Stimulated activated naive CD8-positive, alpha-beta T cell treated with anti-CD3 and anti-CD28 coated beads, Interleukin-15, Interleukin-2, amounts not matched to agents 100 ng/mL and 50 ng/mL, for 24 hours (primary cell): ENCODE measurements around the gene ACP7.
"Not testable (repeated sequence)": the region's sequence is repeated elsewhere in the genome, so short reads cannot be mapped to it uniquely, and the experiment has no call there.

Source experiments
- H3K27ac Mint-ChIP-seq: one replicate; pipeline ENCODE4 v1.8.0; 2021; ENCODE audit warnings: mild to moderate bottlenecking, mixed read lengths
- H3K27me3 Mint-ChIP-seq: one replicate; pipeline ENCODE4 v1.8.0; 2021; ENCODE audit warnings: mixed read lengths
- H3K36me3 Mint-ChIP-seq: one replicate; pipeline ENCODE4 v1.8.0; 2021; ENCODE audit warnings: low read depth, mixed read lengths
- H3K4me1 Mint-ChIP-seq: one replicate; pipeline ENCODE4 v1.8.0; 2021; ENCODE audit warnings: low read depth, mixed read lengths
- H3K4me3 Mint-ChIP-seq: one replicate; pipeline ENCODE4 v1.8.0; 2021; ENCODE audit warnings: mild to moderate bottlenecking, mixed read lengths
- H3K9me3 Mint-ChIP-seq: one replicate; pipeline ENCODE4 v1.8.0; 2021; ENCODE audit warnings: mixed read lengths

The ACP7 gene

GRCh38 chr19:39065928-39066327, 18.2 kb upstream of the ACP7 start:
- no peaks in the 10 kb centered on the region for H3K9me3 Mint-ChIP-seq
- H3K27ac Mint-ChIP-seq: no peak overlapping the region

DNA sequence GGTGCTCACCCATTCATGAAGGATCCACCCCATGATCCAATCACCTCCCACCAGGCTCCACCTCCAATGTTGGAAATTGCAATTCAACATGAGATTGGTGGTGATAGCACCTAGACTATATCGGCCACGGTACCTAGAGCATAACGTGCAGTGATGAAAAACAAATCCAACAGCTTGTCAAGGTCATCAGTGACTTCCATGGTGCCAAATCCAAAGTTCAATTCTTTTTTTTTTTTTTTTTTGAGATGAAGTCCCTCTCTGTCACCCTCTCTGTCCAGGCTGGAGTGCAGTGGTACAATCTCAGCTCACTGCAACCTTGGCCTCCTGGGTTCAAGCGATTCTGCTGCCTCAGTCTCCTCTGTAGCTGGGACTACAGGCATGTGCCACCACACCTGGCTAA, 17.1 kb upstream of the ACP7 start:
- H3K4me3 Mint-ChIP-seq: no peak overlapping the region
- no peaks in the 10 kb centered on the region for H3K9me3 Mint-ChIP-seq
- no peak overlapping the region for H3K27ac Mint-ChIP-seq
- H3K4me1 Mint-ChIP-seq: no peaks in the 10 kb centered on the region
- H3K27me3 Mint-ChIP-seq: no peaks in the 10 kb centered on the region
- no peaks in the 10 kb centered on the region for H3K36me3 Mint-ChIP-seq

More at GRCh38 chr19:39065928-39066327, 18.2 kb upstream of the ACP7 start:
- Mint-ChIP-seq H3K4me1 (peaks cover 3% of the 10 kb centered on the region), H3K4me3 (no peak overlapping the region), H3K27me3 (no peaks in the 10 kb centered on the region), H3K36me3 (no peaks in the 10 kb centered on the region)

- not testable (repeated sequence) for H3K36me3 Mint-ChIP-seq, H3K4me3 Mint-ChIP-seq, H3K27me3 Mint-ChIP-seq, H3K9me3 Mint-ChIP-seq, H3K27ac Mint-ChIP-seq, H3K4me1 Mint-ChIP-seq
These were observed 15.9 kb upstream of the ACP7 start for GRCh38 chr19:39068259-39068658.

- H3K27me3 Mint-ChIP-seq: no peaks in the 10 kb centered on the region
- peaks cover 20% of the 10 kb centered on the region for H3K4me1 Mint-ChIP-seq
- H3K9me3 Mint-ChIP-seq: no peaks in the 10 kb centered on the region
- H3K36me3 Mint-ChIP-seq: no peaks in the 10 kb centered on the region
- no peak overlapping the region for H3K27ac Mint-ChIP-seq
- H3K4me3 Mint-ChIP-seq: no peak overlapping the region
These were observed 13.3 kb upstream of the ACP7 start for GRCh38 chr19:39070888-39071287.

- no peak overlapping the region for H3K27ac Mint-ChIP-seq
- no peaks in the 10 kb centered on the region for H3K36me3 Mint-ChIP-seq
- H3K4me3 Mint-ChIP-seq: no peak overlapping the region
These were observed 9.9 kb upstream of the ACP7 start for GRCh38 chr19:39074205-39074692.

DNA sequence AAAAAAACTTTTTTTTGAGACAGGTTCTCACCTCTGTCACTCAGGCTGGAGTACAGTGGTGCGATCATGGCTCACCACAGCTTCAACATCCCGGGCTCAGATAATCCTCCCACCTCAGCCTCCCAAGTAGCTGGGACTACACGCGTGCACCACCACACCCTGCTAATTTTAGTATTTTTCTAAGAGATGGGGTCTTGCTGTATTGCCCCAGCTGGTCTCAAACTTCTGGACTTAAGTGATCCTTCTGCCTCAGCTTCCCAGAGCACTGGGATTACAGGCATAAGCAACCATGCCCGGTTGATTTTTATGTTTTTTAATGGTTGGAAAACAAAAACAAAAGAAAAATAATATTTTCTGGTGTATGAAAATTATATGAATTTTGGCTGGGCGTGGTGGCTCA, 9.2 kb upstream of the ACP7 start:
- Mint-ChIP-seq H3K4me3 (no peak overlapping the region), H3K9me3 (no peaks in the 10 kb centered on the region), H3K4me1 (peaks cover 20% of the 10 kb centered on the region), H3K27me3 (no peaks in the 10 kb centered on the region), H3K27ac (no peak overlapping the region), H3K36me3 (no peaks in the 10 kb centered on the region)

More at GRCh38 chr19:39074205-39074692, 9.9 kb upstream of the ACP7 start:
- Mint-ChIP-seq H3K9me3 (no peaks in the 10 kb centered on the region), H3K4me1 (peaks cover 20% of the 10 kb centered on the region), H3K27me3 (no peaks in the 10 kb centered on the region)

DNA sequence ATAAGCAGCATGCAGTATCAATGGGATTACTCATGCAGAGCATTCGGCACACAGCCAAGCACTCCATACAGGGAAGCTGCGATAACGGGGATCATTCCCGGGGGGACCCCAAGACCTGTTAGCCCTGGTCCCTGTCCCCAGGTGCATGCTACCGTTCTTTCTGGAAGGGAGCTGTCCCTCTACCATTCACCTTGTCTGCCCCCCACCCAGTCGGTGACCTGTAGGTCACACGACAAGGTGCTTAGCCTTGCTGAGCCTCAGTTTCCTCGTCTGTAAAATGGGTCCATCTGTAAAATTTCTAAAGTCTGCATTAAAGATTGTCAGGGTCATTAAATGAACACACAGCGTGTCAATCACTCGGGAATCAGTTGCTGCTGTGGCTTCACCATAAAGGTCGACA, 6.8 kb upstream of the ACP7 start:
- no peak overlapping the region for H3K4me3 Mint-ChIP-seq
- H3K9me3 Mint-ChIP-seq: no peaks in the 10 kb centered on the region
- peaks cover 19% of the 10 kb centered on the region for H3K4me1 Mint-ChIP-seq
- no peak overlapping the region for H3K27ac Mint-ChIP-seq
- no peaks in the 10 kb centered on the region for H3K36me3 Mint-ChIP-seq
- peaks cover 11% of the 10 kb centered on the region for H3K27me3 Mint-ChIP-seq

DNA sequence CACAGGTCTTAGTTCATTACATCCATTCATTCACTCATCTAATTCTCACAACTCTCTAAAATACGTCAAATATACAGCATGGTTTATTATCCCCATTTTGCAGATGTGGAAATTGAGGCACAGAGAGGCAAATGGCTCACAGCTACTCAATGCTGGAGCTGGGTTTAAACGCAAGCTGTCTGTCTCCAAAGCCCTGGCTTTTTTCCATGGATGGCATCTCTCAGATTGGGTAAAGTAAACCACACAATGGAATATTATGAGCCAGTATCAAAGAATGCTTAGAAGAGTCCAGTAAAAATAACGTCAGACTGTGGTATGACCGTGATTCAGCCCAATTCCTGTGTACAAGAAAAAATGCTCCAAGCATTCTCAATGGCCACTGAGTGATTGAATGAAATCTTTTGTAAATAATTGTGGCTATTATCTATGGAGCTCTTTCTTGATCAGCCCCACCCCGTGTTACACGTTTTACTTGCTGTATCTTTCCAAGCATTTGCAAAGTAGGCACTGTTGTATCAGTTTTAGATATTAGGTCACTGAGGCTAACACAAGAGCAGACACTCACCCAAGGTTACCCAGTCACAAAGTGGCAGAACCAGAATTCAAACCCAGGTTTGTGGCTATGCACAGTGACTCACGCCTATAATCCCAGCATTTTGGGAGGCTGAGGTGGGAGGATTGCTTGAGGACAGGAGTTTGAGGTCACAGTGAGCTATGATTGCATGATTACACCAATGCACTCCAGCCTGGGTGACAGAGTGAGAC, 5.5 kb upstream of the ACP7 start:
- Mint-ChIP-seq H3K36me3 (no peaks in the 10 kb centered on the region), H3K9me3 (no peaks in the 10 kb centered on the region), H3K27me3 (peaks cover 23% of the 10 kb centered on the region), H3K27ac (no peak overlapping the region), H3K4me3 (no peak overlapping the region), H3K4me1 (peaks cover 15% of the 10 kb centered on the region)

- Mint-ChIP-seq H3K9me3 (no peaks in the 10 kb centered on the region), H3K36me3 (no peaks in the 10 kb centered on the region), H3K4me1 (peaks cover 10% of the 10 kb centered on the region), H3K27ac (no peak overlapping the region), H3K27me3 (peaks cover 35% of the 10 kb centered on the region), H3K4me3 (no peak overlapping the region)
These were observed 3.7 kb upstream of the ACP7 start for GRCh38 chr19:39080431-39080830.

DNA sequence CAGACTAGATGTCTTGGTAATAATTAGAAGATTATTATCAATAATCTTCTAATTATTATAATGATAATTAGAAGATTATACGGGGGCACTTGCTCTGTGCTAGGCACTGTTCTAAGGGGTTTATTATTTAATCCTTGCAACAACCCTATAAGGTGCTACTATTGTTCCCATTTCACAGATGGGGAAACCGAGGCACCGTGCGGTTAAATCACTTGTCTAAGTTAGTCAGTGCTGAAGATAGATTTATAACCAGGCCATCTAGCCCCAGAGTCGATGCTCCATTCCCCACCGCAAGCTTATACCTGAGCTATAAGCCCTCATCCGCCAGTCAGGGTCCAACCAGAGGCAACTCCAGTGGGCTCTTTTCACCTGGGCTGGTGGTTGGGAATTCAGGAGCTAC, 2.0 kb upstream of the ACP7 start:
- Mint-ChIP-seq H3K27me3 (peaks cover 42% of the 10 kb centered on the region), H3K9me3 (no peaks in the 10 kb centered on the region), H3K27ac (no peak overlapping the region), H3K36me3 (no peaks in the 10 kb centered on the region), H3K4me3 (no peak overlapping the region), H3K4me1 (peaks cover 10% of the 10 kb centered on the region)

DNA sequence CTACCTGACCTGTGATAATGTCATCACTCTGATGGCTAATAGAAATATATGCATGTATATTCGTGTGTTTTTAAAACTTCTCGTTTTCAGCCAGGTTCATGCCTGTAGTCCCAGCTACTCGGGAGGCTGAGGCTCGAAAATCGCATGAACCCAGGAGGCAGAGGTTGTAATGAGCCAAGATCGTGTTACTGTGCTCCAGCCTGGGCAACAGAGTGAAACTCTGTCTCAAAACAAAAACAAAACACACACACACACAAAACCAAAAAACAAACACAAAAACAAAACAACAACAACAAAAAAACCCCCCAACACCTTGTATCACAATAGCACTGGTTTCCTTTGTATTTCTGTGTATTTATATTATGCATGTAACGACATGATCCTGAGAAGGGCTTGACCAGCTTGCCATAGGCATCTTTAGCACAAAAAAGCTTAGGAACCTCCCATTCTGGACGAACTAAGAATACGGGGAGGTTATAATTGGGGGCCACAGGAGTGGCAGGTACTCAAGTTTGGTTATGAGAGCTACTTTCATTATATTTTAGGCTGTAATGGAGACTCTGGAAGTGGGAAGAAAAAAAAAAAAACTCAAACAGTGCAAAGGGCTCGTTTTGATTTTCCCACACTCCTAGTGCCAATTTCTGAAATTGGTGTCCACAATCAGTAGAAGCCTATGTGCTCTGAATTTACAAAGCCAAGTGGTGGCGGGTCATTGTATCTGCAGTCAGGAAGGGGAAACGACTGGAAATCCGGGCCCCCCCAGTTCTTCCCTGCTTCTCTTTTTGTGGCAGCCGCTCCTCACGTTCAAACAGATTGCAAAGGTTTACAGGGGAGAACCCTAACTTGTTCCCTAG, 1.2 kb upstream of the ACP7 start:
- H3K4me3 Mint-ChIP-seq: peak overlapping the region; percentile 74
- H3K4me1 Mint-ChIP-seq: peaks cover 10% of the 10 kb centered on the region
- H3K27ac Mint-ChIP-seq: no peak overlapping the region
- H3K27me3 Mint-ChIP-seq: peaks cover 45% of the 10 kb centered on the region
- no peaks in the 10 kb centered on the region for H3K36me3 Mint-ChIP-seq
- H3K9me3 Mint-ChIP-seq: no peaks in the 10 kb centered on the region

DNA sequence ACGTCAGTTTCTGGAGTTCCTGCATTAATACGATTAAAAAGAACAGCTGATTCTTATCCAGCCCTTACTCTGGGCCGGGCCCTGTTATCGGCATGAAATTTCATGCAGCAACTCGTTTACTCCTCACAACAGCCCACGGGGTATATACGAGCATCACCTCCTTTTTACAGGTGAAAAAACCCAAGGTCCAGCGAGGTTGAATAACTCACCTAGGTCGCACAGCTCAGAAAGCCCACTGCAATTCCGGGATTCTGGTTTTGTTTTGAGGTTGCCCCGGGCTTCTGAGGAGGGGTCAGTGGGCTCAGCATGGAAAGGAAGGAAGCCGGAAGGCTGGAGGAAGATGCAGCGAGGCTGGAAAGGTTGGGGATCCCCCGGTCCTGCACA, 577 bp upstream of the ACP7 start:
- Mint-ChIP-seq H3K4me1 (peaks cover 10% of the 10 kb centered on the region), H3K27ac (no peak overlapping the region), H3K9me3 (no peaks in the 10 kb centered on the region), H3K36me3 (no peaks in the 10 kb centered on the region), H3K4me3 (peak overlapping the region; percentile 74), H3K27me3 (peaks cover 49% of the 10 kb centered on the region)

- Mint-ChIP-seq H3K4me3 (peak overlapping the region; percentile 37), H3K4me1 (peaks cover 10% of the 10 kb centered on the region), H3K27me3 (peaks cover 49% of the 10 kb centered on the region), H3K27ac (no peak overlapping the region), H3K36me3 (no peaks in the 10 kb centered on the region), H3K9me3 (no peaks in the 10 kb centered on the region)
These were observed 538 bp downstream of the ACP7 start for GRCh38 chr19:39084732-39085080.

GRCh38 chr19:39085392-39085791, 1.2 kb downstream of the ACP7 start:
- no peaks in the 10 kb centered on the region for H3K9me3 Mint-ChIP-seq
- peaks cover 10% of the 10 kb centered on the region for H3K4me1 Mint-ChIP-seq
- no peak overlapping the region for H3K27ac Mint-ChIP-seq
- H3K36me3 Mint-ChIP-seq: no peaks in the 10 kb centered on the region
- H3K4me3 Mint-ChIP-seq: no peak overlapping the region
- peaks cover 48% of the 10 kb centered on the region for H3K27me3 Mint-ChIP-seq

- H3K36me3 Mint-ChIP-seq: no peaks in the 10 kb centered on the region
- H3K27ac Mint-ChIP-seq: no peak overlapping the region
- no peaks in the 10 kb centered on the region for H3K9me3 Mint-ChIP-seq
- H3K4me3 Mint-ChIP-seq: no peak overlapping the region
- H3K27me3 Mint-ChIP-seq: peaks cover 40% of the 10 kb centered on the region
- peaks cover 10% of the 10 kb centered on the region for H3K4me1 Mint-ChIP-seq
These were observed 2.2 kb downstream of the ACP7 start for GRCh38 chr19:39086386-39086785.
